CD4-positive, alpha-beta T cell treated with Interleukin-15 for 4 hours (primary cell): Measurements from ENCODE around the gene PATZ1.

Source experiments
- DNase-seq: peaks from one replicate; pipeline ENCODE4 v3.0.0-alpha.2; 2020; ENCODE audit warnings: low spot score

PATZ1 gene

DNA sequence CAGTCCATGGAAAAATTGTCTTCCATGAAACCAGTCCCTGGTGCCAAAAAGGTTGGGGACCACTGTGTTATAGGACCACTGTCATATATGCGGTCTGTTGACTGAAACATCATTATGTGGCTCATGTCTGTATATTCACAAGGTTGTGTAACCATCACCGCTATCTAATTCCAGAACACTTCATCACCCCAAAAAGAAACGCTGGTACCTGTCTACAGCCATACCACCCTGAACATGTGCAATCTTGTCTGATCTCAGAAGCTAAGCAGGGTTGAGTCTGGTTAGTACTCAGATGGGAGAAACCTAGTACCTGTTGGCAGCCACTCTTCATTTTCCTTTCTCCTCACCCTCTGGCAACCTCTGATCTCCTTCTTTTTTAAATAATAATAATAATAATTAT lies 41.0 kb downstream of the PATZ1 start:
- DNase-seq, result no peak

- DNase-seq, result no peak
Observed at GRCh38 chr22:31302537-31302936, 43.6 kb downstream of the PATZ1 start.

DNA sequence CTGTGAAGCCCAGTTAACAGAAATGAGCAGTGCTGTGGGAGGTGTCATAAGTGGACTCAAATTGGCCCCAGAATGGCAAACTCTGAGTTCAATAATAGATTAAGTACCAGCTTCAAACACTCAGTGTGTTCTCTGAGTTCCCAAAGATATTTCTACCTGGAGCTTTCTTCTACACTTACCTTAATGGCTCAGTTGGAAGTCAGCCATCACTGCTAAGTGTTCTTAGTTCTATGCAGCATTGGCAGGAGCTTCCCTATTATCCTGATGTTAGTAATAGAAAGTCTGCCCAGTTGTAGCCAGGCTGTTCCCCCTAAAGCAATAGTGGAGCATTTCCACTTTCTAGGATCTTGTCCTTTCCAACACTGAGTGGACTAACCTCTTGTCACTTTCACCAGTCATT lies 44.1 kb downstream of the PATZ1 start:
- DNase-seq, result no peak

DNA sequence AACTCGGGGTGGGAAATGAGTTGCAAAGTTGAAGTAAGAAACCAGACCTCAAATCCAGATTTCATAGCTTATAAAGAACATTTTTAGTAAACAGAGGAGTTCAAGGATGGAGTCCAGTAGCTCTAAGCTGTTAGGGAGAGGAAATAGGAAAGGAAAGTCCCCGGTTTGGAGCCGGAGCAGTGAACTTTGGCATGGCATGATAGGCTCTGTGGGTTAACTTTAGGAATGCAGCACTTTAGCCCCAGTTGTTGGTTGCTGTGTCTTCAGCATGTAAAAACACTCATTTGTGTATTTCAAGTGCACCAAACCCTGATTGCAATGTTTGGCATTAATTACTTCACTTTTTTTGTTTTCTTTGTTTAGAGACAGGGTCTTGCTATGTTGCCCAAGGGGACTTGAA lies 45.2 kb downstream of the PATZ1 start:
- no peak for DNase-seq

- DNase-seq, result no peak
Observed at GRCh38 chr22:31295831-31296657, 50.1 kb downstream of the PATZ1 start.

DNA sequence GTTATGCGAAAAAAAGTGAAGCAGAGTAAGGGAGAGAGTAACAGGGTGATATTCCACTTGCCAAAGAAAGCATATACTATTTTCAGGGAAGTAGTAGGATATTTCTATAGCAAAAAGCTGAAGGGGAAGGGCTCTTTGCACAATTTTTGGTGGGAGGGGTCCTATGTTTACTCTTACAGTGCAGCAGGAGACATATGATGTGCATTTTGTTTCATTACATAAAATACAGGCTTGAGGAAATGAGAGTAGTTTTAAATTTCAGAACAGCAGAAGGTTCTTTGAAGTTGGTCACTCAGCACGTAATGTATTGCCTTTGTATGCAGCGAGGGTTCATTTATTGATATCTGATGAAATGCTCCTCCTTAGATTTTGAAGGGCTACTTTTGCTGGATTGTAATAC lies 50.8 kb downstream of the PATZ1 start:
- DNase-seq, result no peak

DNA sequence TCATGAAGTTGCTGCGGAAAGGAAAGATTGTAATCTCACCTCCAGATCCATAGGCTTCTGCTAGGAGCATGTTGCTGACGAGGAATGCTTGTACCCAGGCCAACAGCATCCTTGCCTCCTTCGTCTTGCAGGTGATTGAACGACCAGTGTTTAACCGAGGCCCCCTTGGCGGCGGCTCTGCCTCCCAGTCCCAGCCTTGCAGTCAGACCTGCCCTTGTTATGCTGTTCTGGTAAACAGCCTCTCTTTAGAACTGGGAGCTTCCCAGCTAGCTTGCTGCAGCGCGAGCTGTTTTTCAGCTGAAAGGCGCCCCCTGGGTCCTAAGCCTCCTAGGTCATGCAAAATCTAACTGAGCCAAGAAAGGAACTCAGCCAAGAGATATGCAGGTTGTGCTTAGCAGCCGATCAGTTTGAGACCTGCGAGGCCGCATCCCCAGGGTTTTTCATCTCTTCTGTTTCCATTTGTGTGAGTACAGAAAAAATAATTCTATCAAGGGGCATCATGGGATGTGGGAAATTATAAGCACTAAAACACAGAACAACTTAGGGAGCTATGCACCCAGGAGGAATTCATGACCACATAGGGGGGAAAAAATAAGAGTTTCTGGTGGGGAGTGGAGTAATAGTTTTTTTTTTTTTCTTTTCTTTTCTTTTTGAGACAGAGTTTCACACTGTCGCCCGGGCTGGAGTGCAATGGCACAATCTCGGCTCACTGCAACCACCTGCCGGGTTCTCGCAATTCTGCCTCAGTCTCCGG lies 53.7 kb downstream of the PATZ1 start, which contains the start of gene PIK3IP1:
Gene PIK3IP1, minus strand, starts transcription at position 253 of the 754 bp plus-strand sequence. Its CDS starts 144 bp downstream, at position 109.
- DNase-seq, result peak; percentile 89

DNA sequence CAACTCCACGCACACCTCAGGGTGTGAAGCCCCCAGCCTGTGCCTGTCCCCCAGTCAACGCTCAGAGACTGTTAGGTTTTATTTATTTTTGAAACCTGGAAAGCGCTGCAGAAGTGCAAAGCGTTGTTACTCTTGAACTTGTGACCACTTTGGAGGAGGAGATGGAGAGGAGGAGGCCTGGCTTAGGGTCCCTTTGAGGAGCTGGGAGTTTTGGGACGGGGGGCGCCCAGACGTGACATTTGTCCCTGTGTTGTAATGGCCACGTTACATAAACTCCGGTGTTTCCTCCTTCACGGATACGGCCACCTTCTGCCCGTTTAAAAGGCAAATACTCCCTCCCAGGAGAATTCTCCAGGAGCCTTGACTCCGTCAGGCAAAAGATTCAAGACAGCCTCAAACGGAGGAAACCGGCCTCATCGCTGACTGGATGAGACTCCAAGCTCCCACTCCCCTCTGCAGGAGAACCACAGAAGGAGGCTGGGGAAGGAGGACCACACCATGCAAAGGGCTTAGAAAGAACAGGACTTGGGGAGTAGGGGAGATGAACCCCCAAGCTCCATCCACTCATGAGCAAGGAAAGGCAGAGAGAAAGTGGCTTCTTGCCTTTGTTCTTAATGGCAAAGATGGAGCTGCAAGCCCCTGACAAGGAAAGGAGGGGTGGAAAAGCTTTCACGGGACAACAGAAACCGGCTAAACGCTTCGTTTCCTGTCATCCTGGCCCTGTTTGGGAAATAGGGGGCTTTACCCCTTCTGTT lies 54.5 kb downstream of the PATZ1 start:
- DNase-seq, result peak; percentile 17

GRCh38 chr22:31290494-31291471 lies 55.4 kb downstream of the PATZ1 start:
- DNase-seq, result peak; percentile 95

DNA sequence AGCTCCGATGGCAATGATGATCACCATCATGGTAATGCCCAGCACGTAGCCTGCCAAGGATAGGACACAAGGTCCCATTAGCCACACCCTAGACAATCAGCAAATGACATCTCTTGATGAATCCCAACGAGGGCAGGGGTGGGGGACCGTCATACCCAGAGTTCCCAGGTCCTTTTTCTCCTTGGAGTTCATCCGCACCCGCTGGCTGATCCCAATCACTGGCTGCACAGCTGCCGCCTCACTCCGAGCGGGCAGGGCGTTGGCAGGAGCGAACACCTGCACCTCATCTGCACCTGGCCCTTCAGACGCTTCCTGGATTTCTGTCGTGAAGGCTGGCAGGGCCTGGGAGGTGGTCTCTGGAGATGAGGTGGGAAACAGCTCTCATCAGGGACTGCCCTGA lies 56.8 kb downstream of the PATZ1 start:
- DNase-seq, result peak; percentile 9

- DNase-seq, result no peak
Observed at GRCh38 chr22:31288496-31289240, 57.5 kb downstream of the PATZ1 start.

DNA sequence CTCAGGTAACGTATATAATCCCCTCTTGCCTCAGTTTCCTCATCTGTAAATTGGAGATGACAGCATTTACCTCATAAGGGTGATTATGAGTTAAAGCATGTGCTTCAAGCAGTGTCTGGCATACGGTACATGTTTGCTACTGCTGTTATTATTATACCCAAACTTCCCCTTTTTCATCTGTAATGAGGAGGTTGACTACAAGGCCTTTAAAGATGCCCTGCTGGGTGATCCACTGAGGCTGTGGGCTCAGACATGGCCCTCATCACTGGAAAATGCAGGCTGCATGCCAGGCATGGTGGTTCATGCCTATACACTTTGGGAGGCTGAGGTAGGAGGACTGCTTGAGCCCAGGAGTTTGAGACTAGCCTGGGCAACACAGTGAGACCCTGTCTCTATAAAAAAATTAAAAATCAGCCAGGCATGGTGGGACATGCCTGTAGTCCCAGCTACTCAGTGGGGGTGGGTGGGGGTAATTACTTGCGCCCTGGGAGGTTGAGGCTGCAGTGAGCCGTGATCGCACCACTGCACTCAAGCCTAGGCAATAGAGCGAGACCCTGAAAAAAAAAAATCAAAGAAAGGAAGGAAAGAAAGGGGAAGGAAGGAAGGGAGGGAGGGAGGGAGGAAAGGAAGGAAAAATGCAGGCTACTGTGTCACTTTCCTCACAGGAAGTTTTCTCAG lies 58.2 kb downstream of the PATZ1 start:
- DNase-seq, result no peak

DNA sequence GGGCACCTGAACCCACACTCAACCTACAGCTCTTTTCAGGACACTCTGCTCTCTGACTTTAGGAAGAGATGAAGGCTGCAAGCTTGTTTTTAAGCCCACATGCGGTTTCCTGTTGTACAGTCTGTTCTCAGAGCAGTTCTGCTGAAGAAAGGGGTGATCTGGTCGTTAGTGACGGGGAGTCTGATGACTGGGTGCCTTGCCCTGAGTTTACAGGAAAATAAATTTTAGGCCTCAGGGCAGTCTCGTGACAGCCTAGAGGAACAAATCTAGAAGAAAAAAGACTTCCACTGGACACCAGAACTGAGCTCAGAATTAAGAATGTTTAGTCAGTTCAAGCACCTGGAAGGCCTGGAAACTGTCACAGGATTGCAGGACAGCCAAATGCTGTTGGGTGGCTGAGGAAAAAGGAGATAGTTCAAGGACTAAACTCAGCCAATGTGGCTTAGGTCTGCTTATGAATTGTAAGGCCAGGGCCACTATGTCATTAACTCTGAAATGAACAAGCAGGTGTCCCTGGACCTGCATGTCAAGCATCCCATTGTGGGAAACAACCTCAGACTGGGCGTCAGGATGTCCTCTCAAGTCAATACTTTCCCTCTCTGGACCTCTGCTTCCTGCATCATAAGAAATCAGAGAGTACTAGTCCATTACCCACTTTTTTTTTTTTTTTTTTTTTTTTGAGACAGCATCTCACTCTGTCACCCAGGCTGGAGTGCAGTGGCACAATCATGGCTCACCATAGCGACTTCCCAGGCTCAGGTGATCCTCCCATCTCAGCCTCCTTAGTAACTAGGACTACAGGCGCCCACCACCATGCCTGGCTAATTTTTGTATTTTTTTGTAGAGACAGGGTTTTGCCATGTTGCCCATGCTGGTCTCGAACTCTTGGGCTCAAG lies 59.5 kb downstream of the PATZ1 start:
- DNase-seq, result peak; percentile 82

- no peak for DNase-seq
Observed at GRCh38 chr22:31284281-31285155, 61.6 kb downstream of the PATZ1 start.

DNA sequence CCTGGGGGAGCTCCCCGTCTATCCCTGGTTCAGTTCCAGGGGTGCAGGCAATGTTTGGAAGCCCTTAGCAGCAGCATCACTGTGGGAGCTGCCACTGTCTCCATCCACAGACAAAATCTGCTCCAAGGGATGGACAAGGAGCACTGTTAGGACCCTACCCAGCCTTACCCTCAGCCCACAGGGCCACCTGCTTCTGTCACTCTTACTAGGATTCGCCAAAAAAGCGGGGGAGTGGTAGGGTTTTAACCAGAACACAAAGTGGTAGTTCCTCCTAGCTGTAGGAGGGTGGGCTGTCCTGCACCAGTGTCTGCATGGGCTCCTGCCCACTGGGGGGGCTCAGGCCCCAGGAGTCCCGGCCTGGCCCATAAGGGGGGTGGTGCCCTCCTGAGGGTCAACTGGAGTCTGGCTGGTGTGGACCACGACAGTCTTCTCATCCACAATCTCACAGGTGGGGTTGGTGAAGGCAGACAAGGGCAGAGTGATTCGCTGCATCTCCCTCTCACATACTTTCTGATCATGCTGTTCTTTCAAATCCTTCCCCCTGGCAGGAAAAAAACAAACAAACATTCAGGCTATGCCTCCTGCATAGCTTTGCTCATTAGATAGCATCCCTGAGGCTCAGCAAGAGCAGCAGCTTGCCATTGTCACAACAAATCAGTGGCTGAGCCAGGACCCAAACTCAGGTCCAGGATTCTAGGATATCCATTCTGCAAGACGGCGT lies 63.2 kb downstream of the PATZ1 start:
- DNase-seq, result no peak

GRCh38 chr22:31281733-31282132 lies 64.4 kb downstream of the PATZ1 start:
- DNase-seq, result no peak

- DNase-seq, result no peak
Observed at GRCh38 chr22:31279821-31280505, 66.2 kb downstream of the PATZ1 start.
